Activated T-cell treated with anti-CD3 and anti-CD28 coated beads for 1 hour (primary cell): ENCODE measurements around the gene IL22.

Source experiments
- DNase-seq: peaks from one replicate; pipeline ENCODE4 v3.0.0-alpha.2; 2020; ENCODE audit warnings: low read depth

The IL22 gene

DNA sequence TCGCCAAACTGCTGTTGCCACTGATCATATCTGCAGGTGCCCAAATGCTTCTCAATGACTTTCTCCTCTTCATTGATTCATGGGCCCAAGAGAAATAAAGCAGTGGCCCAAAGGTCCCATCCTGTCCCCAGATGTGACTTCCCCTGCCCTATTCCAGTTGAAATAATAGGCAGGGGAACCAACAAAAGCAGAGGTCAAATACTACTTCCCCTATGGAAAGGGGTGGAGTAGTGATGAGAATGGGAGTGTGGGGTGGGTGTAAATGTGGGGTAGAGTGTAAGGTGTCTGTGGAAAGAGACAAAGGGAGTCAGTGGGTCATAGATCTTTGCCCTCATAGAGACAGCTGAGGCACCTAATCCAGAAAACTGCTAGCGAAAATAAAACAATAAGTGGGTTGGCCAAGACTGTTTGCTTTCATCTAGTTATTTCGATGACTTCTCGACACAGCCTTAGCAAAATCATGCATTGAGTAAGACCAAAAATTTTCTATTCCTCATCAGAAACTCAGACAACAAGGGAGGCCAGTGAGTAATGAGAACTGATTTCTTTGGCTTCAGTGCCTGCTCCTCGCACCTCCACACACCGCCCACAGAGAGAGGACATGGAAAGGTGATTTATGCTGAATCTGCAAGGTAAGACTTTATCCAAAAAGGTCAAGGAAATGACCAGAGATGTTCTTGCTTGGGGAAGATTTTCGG is 10.9 kb upstream of the IL22 start:
- no peak for DNase-seq

- DNase-seq, result no peak
Observed at GRCh38 chr12:68263366-68263765, 10.0 kb upstream of the IL22 start.

DNA sequence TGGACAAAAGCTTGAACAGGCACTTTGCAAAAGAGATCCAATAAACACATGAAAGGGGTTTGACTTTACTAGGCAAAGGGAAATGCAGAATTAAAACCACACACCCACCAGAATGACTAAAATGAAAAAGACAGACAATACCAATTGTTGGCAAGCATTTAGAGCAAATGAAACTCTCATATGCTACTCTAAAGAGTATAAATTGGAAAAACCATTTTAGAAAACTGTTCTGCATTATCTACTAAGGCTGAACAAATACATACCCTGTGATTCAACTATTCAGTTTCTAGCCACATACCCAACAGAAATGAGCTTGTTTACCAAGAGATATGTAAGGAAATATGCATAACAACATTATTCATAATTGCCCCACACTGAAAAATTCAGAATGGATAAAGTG is 8.5 kb upstream of the IL22 start:
- no peak for DNase-seq

DNA sequence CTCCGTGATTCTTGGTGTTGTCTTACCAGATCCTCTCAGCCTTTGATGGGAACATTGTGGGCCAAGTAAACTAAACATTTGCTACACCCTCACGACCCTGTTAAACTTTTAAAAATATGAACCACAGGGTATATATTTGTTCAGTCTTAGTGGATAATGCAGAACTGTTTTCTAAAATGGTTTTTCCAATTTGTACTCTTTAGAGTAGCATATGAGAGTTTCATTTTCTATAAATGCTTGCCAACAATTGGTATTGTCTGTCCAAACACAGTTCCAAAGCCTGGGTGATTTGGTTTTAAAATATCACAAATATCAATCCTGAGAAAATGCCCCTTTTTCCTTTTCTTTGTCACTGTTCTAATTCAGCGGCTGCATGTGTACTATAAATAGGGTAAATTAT is 6.7 kb upstream of the IL22 start:
- no peak for DNase-seq

DNA sequence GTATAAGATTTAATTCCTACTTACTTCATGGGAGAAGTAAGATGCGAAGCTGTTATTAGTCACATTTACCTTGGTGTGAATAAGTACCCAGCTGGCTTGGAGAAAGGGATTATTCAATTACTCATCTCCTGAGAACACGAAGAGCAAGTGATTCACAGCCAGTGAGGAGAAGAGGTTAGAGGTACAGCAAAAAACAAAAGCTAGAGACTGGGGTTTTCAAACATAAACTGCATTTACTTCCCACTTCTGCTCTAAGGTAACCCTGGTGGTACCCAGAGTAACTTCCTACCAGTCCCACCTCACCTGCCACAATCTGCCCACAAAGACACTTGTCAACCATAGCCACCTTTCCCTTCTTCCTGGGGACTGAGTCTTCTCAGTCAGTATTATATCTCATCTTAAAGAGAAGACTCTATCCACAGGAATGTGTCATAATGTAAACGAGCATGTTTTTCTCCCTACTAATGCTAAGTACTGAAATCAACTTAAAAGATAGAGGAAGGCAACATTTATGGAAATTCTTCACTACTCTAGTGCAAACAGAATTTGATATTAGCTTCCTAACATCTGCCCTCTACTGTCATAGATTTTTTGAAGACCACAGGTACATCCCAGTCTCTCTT is 6.0 kb upstream of the IL22 start:
- DNase-seq, result no peak

DNA sequence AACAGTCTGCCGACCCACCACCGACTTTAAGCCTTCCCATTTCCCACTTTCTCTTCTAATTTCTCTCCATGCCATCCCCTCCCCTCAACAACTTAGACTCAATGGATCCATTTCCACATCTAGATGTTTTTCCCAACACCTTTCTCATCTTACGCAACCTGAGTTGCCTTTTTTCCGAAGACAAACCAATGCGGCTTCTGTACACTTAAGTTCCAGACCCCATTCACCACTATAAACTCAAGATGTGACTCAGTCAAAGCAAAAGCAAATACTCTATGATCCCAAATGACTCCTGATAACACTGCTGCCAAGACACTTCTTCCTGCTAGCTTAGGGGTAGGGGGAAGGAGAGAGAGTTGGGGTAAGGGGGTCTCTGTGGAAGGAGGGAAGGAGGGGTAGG is 1.3 kb downstream of the IL22 start:
- no peak for DNase-seq

DNA sequence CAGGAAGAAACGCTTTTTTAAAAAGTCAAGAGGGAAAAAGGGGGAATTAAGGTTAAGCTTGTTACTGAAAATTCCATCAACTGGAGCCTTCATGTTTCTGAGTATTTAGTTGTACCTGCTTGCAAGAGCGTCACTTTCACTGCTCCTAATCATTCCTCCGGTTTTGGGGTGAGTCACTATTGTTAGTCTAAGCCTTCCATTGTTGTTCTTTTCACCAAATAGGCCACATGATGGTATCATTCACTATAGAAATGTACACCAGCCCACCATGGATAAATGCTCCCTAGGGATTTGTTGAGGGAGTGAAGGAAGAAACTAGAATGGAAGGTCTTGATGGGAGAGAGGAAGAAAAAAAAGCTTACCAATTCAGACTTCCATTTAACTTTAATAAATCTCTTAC is 3.0 kb downstream of the IL22 start:
- DNase-seq, result no peak

GRCh38 chr12:68247785-68248184 is 5.6 kb downstream of the IL22 start:
- DNase-seq, result no peak

- no peak for DNase-seq
Observed at GRCh38 chr12:68246350-68246749, 7.1 kb downstream of the IL22 start.

GRCh38 chr12:68245180-68246021 is 8.0 kb downstream of the IL22 start:
- DNase-seq, result no peak

GRCh38 chr12:68242777-68243176 is 10.6 kb downstream of the IL22 start:
- no peak for DNase-seq

DNA sequence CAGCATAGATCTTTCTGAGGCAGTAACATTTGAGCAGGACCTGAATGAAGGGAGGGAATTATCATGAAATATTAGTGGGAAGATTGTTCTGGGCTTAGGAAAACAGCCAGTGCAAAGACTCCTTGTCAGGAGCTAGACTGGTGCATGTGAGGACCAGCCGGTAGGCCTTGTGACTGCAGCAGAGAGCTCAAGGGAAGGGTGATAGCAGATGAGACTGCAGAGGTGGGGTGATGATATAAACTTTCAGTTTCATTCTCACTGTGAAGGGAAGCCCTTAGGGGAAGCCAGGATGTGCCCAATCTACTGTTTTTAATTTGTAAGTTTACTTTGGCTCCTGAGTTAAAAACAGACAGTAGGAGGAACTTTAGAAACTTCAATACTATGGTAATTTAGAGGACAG is 12.4 kb downstream of the IL22 start:
- peak; percentile 4 for DNase-seq

DNA sequence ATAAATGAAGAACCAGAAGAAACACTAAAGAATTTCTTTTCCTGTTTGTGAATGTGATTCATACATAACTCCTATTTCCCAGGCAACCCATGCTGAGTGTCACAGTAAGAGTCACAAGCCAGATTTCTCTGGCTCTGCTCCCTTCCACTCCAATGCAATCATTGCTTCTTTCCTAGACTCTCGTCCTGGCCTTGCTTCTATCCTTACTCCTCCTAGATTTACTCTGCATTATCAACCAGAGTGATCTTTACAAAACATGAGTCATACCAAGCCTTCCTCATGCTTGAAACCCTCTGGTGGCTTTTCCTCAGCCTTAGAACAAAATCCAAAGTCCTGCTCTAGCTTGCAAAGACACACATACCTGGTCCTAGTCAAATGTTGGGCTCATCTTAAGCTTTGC is 13.3 kb downstream of the IL22 start:
- DNase-seq, result no peak

- DNase-seq, result no peak
Observed at GRCh38 chr12:68239309-68239982, 14.0 kb downstream of the IL22 start.

- no peak for DNase-seq
Observed at GRCh38 chr12:68237619-68238018, 15.8 kb downstream of the IL22 start.

DNA sequence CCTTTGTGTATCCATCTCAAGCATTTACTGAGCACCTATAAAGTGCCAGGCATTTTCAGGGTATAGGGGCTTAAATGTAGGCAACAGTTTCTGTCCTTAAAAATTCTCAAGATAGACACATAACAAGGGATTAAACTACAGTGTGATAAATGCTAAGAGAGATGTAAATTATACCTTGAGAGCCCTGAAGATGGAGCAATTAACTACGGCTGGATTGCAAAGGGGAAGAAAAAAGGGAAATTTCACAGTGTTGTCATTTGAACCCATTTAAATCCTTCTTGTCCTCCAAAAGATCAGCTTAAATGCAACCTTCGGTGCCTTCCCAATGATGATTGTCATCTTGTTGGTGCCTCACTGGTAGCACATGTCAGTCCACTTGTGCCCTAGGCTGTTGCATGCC is 16.3 kb downstream of the IL22 start:
- no peak for DNase-seq

GRCh38 chr12:68236421-68237059 is 16.9 kb downstream of the IL22 start:
- DNase-seq, result peak; percentile 12

- DNase-seq, result no peak
Observed at GRCh38 chr12:68235576-68235975, 17.8 kb downstream of the IL22 start.

- DNase-seq, result no peak
Observed at GRCh38 chr12:68234140-68234539, 19.3 kb downstream of the IL22 start.

GRCh38 chr12:68233498-68233897 is 19.9 kb downstream of the IL22 start:
- DNase-seq, result no peak

DNA sequence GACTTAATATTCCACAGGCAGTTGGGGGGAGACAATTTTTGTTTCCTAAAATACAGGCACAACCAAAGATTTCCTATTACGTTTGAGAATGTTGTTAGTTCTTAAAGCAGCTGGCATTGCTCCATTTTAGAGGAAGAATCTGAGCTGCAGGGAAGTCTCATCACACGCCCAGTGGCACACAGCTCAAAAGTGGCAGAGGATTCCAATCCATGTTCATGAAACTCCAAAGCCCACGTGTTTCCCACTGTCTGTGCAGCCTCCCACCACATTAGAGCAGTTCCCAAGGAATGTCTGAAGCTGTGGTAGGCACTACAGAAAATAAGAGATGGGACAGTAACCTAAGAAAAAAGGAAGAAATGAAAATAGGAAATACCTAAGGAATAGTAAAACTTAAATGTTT is 21.7 kb downstream of the IL22 start:
- no peak for DNase-seq

GRCh38 chr12:68231229-68231628 is 22.2 kb downstream of the IL22 start:
- no peak for DNase-seq
